Hematopoietic multipotent progenitor cell treated with erythropoietin and hydrocortisone succinate and interleukin-3 and kit ligand, for 8 days (in vitro differentiated cells): ENCODE measurements around the gene FGD6.
"Not testable (repeated sequence)": the region's sequence is repeated elsewhere in the genome, so short reads cannot be mapped to it uniquely, and the experiment has no call there.

ENCODE experiments used
- DNase-seq: peaks from one replicate; pipeline ENCODE4 v3.0.0-alpha.2; 2015

Gene FGD6

DNA sequence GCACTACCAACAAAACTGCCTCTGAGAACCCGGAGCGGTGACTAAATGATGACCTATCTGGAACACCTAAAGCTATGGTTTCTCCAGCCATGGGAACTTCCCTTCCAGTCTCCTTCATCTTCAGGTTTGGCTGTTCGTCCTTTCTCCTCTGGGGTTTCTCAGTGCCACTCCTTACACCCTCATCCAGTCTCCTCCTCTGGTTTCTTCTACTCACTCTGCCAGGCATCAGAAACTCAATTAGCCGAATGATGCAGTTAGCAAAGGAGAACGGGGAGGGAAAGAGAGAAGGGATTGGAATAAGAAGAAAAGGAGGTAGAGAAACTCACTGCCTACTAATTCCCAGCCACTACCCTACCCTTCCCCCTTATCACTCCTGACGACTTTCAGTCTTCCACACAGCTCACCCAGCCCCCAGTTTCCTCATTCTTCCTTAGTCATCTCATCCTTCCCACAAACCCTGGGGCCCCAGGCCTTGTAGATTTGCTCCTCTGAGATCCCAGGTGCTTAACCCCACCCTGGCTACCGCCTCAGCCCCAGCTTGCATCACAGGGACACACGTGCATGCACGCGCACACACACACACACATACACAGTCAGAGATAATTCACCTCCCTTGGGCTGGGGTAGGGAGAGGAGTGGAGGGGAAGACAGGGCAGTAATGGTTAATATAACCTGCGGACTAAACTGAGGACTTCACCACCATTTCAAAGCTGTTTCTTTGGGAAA, 13.0 kb downstream of the FGD6 start:
- DNase-seq = no peak

DNA sequence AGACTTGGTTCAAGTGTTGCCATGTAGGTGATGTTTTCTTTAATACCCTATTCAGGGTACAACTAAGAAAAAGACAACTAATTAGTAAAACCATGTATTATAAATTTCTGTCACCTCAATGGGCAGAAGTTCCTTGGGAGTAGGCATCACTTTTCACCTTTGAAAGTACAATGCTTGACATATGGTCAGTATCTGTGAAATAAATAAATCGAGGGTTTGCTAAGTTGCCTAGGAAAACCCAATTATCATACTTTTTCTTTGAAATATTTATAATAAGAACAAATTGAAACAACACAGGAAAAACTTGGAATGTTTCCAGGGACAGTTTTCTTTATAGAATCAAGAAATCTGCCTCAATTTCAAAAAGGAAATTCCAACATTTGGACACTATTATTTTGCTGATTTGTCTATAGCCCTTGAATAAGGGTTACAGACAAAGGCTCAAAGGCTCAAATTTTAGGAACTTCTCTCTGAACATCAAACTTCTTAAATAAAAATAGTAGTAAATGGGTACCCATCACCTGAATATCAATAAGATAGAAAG, 13.7 kb downstream of the FGD6 start:
- no peak for DNase-seq

DNA sequence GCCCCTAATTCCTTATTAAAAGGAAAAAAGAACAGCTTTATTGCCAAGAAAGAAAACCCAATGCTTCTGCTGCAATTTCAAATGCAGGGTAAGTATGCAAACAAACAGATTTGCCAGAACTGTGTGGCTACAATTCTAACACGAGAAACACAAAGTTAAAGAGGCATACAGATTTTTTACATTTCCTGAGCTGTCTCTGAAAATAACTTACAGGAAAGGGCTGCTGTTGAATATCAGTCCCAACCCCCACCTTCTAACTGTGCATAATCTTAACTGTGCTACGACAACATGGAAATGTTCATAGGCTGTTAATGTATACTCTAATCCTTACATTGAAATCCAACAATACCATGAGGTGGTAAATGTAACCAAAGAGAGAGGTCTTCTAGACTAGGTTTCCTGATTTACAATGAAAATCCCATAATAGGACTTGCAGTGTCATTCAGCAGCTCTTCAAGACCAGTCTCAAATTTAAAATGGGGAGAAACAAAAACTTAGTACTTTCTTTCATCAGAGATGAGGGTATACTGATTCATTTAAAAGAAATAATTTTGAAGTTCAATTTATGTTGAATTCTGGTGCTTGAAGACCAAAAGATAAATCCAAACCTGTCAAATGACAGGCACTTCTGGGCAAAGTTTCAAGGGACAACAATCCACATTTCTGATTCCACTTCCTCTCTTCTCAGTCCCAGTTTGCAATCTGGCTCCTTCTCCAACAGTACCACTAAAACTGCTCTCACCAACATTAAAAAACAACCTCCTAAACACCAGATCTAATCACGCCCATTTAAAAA, 14.4 kb downstream of the FGD6 start:
- no peak for DNase-seq

DNA sequence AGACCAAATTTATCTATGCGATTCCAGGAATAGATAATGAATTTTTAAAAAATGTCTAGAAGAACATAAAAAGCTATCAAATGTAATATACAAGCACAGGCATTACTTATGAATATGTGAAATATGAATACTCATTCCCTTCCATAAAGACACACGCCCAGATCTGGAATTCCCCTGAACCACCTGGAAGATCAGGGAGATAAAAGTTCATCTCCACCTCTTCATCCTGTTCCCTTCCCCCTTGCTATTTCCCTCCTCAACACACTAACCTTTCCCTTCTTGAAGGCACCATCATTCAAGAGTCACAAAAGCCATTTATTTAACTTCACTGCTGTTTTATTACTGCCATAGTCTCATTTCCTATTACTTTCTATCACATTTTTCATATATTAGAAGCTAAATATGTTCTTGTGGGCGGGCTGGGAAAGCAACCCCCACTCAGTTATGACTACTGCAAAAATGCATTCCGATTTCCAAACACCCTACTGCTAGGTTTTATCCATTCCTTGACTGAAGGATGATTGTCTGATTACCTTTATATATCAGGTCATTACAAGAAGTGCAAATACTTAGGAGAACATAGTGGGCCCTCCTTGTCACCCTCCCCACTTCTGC, 16.1 kb downstream of the FGD6 start:
- no peak for DNase-seq

DNA sequence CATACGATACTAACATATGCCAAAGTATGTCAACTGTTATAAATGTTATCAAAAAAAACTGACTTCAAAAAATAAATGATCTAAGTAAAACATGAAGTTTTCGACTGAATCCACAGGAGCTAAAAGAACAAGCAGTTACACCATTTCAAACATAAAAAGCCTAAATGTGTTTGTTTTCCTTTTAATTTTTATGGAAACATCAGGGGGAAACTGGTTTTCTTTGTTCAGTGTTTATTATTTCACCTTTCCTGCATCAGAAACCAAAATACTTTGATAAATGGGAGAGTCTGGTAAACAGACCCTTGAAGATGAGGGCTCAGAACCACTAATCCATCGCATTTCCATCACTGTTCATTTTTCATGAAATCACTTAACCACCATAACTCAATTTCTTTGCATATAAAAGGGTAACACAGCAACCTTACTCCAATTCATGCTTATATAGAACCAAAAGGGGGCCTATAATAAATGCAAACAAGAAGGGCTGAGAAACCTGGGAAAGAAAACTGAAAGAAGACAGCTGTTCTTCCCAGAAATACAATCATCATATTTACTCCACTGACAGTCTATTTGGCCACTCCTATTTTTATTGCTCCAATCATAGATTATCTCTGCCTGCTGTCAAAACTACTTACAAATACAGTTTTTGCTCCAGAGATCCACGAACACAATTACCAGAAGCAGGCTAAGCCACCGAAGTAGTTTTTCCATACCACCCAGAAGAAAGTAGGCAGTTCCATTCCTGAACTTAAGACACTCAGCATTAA, 17.0 kb downstream of the FGD6 start:
- no peak for DNase-seq

DNA sequence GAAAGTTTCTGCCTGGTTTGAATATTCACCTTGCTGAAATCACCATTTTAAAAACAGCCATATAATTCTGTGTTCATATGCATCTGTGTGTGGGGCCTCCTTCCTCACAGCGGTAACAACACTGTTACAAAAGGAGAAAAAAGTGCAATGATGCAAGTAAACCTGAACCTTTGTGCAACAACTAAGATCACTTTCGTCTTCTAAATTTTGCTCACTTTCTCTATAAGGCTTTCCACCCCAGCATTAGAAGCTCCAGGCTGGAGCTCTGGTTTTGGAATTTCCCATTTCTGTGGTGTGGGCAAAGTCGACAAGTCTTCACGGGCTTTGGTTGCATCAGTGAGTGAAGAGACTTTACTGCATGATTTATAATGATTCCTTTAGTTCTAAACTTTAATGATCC, 18.4 kb downstream of the FGD6 start:
- no peak for DNase-seq

DNA sequence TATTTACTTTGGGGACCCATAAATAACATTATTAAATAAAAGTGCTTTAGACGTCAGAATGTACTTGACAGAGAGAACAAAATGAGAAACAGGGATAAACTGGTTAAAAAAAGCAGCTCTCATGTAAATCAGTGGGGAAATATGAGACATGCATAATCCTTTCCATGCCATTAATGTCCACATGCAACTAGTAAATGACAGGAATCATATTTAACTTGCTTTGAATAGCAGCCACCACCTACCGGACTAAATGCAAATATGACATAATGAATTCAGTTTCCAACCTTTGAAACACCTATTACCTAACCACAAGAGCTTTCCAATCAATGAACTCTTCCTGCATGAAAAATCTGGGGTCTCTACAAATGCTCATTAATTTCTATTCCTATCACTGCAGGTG, 19.6 kb downstream of the FGD6 start:
- DNase-seq = no peak

DNA sequence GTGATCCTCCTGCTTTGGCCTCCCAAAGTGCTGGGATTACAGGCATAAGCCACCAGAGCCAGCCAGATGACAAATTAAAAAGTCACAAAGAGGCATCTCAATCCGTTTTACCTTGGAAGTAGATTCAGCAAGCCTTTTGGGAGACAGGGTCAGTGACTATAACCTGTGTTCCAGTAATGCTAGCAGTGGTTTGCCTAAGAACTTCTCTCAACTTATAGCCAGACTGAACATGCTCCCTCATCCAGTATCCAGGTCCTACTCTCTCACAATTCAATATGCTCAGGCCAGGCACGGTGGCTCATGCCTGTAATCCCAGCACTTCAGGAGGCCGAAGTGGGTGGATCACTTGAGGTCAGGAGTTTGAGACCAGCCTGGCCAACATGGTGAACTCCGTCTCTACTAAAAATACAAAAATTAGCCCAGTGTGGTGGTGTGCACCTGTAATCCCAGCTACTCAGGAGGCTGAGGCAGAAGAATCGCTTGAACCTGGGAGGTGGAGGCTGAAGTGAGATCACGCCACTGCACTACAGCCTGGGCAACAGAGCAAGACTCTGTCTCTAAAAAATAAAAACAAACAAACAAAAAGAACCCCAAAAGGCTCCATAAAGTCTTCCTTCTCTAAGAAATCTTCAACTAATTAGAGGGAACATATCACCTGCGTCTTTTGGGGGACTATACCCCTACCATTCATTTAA, 20.2 kb downstream of the FGD6 start:
- DNase-seq = not testable (repeated sequence)

DNA sequence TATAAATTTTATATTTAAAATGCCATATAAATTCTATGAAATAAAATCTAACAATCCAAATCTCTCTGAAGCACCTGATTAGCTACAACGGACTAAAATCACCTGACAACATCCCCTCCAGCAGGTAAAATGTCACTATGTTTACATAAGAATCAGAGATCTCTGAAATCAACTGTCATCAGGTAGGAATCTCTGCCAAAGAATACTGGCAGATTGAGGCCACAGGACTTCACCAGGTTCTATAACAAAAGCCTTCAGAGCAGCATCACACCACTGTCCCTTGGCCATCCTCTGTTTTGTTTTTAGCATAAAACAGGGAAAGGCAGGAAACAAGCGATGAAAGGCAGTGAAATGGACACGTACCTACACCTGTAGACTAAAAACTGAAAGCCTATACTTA, 22.1 kb downstream of the FGD6 start:
- no peak for DNase-seq

DNA sequence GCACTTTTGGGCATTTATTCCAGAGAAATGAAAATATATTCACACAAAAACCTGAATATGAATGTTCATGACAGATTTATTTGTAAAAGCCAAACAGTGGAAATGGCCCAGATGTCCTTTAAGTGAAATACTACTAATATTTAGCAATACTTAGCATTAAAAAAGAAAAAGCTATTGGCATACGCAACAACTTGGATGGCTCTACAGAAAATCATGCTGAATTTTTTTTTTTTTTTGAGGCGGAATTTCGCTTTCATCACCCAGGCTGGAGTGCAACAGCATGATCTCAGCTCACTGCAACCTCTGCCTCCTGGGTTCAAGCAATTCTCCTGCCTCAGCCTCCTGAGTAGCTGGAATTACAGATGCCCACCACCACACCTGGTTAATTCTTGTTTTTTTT, 24.1 kb downstream of the FGD6 start:
- no peak for DNase-seq

DNA sequence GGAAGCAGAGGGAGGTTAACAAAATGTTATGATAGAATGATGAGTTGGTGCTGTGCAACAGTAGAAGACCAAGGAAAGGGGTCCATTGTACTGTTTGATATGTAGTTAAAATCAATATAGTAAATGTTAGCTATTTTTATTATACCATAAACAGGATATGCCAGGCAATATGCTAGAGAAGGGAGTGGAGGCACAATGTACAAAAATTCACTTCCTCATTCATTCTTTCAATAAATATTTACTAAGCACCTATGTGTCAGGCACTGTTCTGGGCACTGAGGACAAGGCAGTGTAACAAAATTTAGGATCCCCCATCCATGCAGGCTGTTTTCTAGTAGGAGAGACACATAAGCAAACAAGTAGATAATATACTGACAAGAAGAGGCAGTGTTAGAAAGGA, 25.0 kb downstream of the FGD6 start:
- no peak for DNase-seq

DNA sequence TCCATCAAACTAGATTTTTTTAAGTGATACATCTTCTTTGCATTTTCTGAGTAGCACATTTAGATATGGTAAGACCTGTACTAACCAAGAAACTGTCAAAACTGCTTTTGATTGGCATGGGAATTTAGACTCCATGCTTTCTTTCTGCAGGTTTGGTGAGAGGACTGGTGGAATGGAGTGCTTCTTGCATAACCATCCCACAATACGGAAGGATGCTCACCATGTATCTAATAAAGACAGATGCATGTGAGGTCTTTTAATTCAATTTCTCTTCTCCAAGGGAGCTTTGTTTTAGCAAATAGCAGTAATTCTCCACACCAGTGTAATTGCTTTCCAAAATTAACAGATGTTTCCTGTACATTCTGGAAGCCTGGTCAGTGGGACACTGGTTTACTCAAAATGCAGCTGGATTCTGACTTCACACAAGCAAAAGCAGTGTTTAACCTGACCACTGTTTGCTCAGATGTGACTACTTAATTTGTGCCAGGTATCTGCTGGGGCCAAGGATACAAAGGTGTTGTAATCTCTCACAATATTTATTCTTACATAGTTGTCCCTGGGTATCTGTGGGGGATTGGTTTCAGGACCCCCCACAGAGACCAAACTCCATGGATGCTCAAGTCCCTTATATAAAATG, 26.1 kb downstream of the FGD6 start:
- no peak for DNase-seq

DNA sequence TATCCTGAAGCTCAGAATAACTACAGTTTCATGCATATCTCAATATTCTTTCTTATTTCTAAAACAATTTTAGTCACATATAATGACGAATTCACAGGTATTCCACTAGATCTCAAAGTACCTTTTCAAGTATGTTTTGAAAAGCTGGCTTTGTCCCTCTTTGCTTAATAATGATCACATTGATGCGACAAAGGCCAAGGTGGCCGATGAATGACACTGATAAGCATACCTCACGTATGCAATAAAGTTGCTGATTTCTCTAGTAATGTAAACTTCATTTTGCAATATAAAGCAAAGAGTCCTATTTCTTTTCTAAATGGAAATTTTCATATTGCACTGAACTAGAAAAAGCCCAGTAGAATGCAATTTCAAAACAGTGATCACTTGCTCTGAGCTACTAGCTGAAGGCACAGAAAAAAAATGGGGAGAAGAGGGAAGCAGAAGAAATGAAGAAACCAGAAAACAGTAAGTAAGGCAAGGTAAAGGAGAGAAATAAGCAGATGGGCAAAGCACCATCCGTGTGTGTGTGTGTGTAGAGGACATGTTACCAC, 29.3 kb downstream of the FGD6 start:
- DNase-seq = no peak

DNA sequence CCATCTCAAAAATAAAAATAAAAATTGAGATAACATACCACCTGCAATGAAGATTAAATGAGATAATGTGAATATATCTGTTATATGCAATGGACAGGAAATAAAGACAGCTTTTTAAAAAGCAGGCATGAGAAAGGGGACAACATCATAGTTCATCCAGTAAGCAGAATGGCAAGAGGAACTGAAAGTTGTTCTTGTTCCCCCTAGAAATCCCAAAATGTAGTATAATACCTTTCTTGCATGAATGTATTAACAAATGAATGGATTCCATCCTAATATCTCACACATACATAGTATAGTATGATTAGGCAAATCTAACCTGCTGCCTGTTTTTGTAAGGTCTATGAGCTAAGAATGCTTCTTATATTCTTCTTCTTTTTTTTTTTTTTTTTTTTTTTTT, 31.4 kb downstream of the FGD6 start:
- no peak for DNase-seq

DNA sequence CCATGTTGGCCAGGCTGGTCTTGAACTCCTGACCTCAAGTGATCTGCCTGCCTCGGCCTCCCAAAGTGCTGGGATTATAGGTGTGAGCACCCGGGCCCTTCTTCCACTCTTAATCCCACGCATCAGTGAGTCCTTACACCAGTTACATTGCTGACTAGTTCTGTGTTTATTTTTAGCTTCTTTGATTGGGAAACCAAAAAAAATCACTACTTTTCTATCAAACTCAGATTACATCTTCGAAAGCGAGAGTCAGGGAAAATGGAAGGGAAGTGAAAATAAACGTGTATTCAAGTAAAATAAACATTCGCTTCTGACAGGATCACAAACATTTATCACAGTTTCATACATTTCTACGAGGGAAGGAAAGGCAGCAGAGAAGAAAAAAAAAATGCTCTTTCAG, 32.2 kb downstream of the FGD6 start:
- DNase-seq = no peak

DNA sequence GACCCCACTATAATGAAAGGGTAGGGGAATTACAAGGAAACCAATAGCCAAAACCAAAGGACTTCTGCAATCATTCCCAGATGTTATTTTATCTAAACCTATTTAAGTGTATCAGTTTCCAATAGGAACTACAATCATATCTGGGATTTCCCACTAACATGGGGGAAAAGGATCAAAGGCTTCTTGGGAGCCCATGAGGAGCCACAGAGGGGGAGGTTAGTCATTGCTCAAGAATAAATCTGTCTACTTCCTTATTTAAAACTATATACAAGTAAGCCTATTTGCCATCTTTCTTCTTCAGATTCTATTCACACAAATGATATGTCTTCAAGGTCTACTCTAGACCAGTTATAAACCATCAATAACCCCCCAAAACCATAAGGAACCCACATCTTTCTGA, 33.1 kb downstream of the FGD6 start:
- no peak for DNase-seq

DNA sequence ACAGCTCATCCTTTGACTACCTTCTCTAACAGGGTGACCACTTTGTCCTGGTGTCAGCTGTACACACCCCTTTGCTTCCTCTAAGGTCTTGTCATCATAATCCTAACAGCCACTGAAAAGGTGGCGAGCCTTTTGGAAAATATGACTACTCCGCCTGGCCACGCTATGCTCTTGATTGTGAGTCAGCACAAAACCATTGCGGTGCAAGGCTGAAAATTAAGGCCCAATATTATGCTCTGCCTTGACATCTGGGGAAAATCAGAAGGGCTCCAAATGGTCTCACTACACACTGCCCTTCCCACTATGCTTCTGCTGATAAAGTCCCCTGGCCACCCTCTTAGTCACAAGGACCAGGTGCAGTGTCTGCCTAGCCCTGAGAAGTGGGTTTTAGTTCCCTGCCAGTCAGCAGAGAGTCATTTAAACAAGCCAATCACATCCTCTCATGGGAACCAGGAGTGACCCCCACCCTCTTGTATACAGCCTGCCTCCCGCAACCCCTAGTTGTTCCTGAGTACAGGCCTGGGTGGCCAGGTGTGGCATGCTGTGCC, 34.3 kb downstream of the FGD6 start:
- DNase-seq = peak; percentile 60

DNA sequence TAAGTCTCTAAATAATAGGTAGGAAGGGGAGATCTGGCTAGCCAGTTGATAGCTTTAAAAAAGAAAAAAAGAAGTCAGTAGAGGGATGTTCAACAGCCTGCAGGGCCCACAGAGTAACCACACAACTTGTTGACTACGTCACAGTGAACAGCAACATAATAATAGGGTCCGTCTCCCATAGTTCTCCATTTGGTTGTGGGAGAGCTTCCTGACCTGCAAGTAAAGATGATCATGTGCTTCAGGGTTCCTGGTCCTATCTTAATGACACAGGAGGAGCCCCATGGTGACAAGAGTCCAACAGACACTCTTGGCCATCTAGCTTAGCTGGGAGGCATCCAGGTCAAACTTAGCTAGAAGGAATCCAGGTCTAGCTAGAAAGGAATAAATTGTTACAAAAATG, 36.2 kb downstream of the FGD6 start:
- DNase-seq = no peak

DNA sequence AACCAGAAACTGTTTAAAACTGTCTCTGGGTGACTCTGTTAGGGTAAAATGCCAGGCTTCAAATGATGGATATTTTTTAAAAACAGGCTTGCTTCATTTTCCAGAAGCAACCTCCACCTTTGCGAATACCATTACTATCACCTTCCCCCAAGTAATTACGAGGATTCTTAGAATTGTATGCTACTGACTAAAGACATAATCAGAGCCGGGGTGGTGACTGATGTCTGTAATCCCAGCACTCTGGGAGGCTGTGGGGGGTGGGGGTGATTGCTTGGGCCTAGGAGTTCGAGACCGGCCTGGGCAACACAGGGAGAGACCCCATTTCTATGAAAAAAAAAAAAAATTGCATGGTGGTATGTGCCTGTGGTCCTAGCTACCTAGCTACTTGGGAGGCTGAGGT, 38.3 kb downstream of the FGD6 start:
- DNase-seq = no peak

DNA sequence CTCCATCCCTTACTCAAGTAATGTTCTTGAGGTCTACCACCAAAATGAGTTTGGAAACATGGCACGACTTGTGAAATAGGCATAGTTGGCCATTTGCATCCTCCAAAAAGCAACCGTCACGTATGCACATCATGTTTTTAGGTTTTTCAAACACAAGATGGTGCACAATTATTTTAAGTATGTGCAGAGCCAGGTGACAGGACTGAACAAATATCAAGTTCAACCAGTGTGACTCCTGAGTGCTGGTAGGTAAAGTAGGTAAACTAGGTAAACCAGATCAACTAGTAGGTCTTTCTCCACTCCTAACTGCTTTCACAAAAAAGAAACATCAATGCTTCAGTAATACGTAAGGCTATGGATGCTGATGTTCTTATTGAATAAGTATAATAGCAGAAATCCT, 39.1 kb downstream of the FGD6 start:
- no peak for DNase-seq

DNA sequence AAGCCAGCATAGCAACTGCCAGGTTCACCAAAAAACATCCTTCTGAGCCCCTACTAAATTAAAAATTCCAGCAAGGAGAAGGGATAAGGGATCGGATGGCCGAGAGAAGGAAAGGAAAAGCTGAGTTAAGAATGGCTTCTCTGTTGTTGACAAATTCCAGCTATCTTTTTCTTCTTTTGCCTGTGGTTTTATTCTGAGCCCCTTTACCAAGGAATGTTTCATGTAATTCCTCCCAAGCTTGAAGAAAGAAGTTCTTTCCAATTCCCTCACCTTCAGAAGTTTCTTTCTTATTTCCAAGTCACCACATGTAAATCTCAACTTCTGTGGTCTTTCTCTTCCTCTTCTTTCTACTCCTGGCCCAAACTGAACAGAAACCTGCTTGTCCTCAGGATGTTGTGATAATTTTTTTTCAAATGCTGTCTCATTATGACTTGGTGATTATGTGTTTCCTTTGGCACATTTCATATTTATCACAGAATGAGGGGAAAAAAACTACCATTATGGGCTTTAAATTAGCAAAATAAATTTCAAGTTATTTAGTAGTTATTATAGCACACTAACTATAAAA, 40.0 kb downstream of the FGD6 start:
- DNase-seq = no peak
